ENCODE measurements around the gene SLC6A9.

Gene SLC6A9

GRCh38 chr1:43963006-43963405 lies 68.3 kb downstream of the SLC6A9 start:
- DNase-seq, result no peak

DNA sequence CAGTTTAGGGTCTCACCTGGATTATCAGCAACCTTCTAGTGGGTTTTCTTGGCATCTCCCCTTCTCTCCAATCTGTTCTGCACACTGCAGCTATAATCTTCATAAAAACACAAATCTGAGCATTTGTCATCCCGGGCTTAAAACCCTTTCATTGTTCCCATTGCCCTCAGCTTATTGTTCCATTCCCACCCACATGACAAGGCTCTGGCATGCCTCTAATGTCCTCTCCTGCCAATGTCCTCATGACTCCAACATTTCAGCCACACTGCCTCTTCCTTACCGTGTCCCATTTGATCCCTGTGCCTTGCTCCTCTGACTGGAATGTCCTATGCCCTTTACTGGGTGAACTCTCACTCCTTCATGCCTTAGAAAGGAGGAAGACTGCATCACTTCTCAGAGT lies 68.9 kb downstream of the SLC6A9 start:
- no peak for DNase-seq

- DNase-seq, result no peak
These were observed 69.6 kb downstream of the SLC6A9 start for GRCh38 chr1:43961692-43962091.

GRCh38 chr1:43960798-43961197 lies 70.5 kb downstream of the SLC6A9 start:
- DNase-seq, result no peak

- no peak for DNase-seq
These were observed 72.7 kb downstream of the SLC6A9 start for GRCh38 chr1:43958351-43959255.

- DNase-seq, result no peak
These were observed 73.7 kb downstream of the SLC6A9 start for GRCh38 chr1:43957407-43958040.

DNA sequence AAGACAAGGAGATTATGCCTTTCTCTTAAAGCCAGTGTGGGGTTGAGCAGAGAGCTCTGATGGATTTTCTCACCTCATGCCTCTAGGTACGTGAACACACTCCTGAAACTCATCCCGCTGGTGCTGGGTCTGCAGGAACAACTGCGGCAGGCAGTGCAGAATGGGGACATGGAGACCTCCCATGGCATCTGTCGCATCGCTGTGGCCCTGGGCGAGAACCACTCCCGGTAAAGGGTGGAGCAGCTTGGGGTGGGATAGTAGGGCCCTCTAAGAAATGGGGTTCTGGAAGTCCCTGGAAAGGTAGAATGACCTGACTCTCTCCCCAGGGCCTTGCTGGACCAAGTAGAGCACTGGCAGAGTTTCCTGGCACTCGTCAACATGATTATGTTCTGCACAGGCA lies 75.0 kb downstream of the SLC6A9 start:
- no peak for DNase-seq

- no peak for DNase-seq
These were observed 77.2 kb downstream of the SLC6A9 start for GRCh38 chr1:43954036-43954435.

DNA sequence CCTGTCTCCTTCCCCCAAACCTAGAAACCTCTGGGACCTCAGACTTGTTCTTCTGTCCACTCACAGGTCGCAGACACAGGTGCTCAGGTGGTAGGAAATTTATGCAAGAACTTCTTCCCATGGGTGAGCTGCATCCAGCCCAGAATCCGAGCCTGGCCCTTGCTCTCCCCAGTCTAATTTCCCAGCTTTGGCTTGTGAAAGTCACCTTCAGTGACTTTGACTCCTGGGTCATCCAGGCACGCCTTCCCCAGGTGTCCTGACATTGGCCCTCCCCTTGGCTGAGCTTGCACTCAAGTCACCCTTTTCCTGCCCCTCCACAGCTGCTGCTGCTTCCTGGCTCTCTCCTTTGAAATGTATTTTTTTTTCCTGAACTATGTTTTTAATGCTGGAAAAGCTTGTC lies 77.9 kb downstream of the SLC6A9 start:
- no peak for DNase-seq

DNA sequence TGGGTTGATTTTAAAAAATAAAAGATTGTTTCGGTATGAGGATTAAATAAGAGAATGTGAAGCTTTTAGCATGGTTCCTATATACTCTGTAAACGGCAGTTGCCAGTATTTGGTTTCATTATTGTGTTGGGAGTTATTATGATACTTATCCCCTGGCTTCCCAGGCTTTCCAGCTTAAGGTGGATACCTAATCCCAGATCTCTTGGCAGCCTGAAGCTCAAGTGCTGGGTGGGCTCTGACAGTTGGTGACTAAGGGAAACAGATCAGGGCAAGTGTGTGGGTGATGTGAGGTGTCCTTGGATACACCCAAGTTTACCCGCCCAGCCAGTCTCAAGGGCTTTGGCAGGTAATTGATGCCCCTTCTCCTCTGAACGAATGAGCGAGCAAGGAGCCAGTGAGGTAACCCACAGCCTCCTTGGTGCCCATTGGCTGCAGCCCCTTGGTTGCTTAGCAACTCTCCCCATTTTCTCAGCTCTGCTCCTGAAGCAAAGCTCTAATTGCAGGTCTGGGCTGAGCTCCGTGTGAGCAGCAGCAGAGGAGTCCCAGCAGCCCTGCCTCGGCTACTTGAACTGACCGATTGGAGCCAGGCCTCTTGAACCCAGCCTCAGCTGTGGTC lies 78.4 kb downstream of the SLC6A9 start:
- DNase-seq, result no peak

DNA sequence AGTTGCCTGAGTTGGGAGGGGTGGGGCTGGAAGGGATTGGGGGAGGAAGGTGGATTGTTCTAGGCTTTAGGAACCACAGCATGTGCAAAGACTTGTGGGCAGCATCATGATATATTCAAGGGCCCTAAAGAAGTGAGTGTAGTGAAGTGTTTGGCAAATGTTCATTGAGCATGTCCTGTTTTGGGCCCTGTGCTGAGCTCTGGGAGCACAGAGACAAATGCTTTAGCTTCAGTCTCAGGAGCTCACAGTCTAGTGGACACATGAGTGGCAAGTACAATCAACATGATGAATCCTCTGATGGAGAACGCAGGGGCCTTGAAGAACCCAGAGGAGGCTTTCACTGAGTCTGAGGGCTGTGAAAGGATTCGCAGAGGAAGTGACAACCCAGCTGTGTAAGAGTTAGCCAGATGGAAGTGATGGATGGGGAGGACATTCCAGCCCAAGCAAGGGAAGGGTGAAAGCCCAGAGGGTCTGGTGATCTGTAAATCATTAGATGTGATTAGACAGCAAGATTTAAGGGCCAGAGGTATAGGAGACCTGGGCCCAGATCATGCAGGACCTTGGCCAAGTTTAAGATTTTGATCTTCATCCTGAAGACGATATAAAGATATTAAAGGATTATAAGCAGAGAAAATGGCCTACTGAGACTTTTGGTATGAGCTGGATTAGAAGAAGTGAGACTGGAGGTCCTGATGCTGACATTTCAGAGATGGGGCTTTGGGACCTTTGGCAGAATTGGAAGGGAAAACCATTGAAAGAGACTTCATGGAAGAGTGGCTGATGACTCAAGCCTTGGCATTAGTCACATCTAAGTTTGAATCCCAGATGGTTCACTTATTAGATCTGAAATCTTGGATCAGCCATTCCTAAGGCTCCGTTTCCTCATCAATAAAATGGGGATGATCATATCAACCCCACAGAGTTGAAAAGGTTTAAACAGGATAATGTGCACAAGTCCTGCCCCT lies 80.0 kb downstream of the SLC6A9 start:
- DNase-seq, result no peak

DNA sequence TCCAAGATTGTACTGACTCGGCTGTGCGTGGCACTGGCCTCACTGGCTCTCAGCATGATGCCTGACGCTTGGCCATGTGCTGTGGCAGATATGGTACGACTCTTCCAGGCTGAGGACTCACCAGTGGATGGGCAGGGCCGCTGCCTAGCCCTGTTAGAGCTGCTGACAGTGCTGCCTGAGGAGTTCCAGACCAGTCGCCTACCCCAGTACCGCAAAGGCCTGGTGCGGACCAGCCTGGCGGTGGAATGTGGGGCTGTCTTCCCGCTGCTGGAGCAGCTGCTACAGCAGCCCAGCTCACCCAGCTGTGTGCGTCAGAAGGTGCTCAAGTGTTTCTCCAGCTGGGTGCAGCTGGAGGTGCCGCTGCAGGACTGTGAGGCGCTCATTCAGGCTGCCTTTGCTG lies 81.6 kb downstream of the SLC6A9 start:
- no peak for DNase-seq

GRCh38 chr1:43947874-43948437 lies 83.3 kb downstream of the SLC6A9 start:
- DNase-seq, result no peak

DNA sequence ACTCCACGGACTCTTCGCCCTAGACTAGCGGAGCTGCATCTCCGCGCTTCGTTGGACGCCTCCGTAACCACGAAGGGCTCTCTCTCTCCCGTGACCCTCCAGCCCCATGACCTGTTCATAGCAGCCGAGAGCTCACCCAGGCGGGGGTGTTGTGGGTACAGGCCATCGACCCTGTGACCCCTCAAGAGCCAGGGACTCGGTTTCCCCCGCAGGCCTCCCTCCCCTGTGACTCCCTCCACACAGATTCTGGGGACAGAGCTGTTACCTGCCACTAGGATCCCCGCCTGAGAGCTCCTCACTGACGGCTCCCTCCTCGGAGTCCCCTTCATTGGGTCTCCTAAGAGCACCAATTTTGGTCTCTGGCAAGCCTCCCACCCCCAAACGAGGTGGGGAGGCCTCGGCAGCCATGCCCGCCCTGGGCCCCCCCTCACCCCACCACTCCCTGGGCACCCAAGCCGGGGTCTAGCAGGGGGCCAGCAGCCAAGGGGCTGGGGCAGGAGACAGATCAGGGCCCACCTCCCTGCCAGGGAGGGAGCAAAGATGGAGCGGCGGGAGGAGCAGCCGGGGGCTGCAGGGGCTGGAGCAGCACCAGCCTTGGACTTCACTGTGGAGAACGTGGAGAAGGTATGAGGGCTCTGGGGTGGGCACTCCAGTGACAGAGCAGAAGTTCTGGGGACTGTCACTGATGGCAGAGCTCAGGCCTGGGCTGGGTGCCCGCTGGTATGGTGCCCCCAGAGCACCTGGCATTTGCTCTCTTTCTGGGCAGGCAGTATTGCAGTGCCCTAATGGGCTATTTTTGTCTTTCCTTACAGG lies 84.0 kb downstream of the SLC6A9 start:
- no peak for DNase-seq
